Keratinocyte (primary cell): ENCODE results near the gene GYPB. TPM values are rescaled to one million over a fixed set of nuclear protein-coding genes. Genes with fewer than 3 reads are reported as not detected.
"Not testable (repeated sequence)": the region's sequence is repeated elsewhere in the genome, so short reads cannot be mapped to it uniquely, and the experiment has no call there.

Experiments
- DNase-seq: peaks from one replicate; pipeline ENCODE4 v3.0.0-alpha.2; 2011; ENCODE audit warnings: low read depth, missing footprints, low spot score
- FAIRE-seq: peaks from 2 replicates; lab custom pipeline; 2011; peaks lifted over from hg19 to GRCh38; lab: Jason Lieb, UNC
- H2AFZ ChIP-seq: 2 replicates; pipeline ENCODE4 v1.6.0; 2012; ENCODE audit warnings: low read length, control low read depth, inconsistent platforms; ENCODE audit not compliant: control insufficient read depth
- H3K27ac ChIP-seq: 2 replicates; pipeline ENCODE4 v1.5.1; 2011; ENCODE audit warnings: low read length; ENCODE audit not compliant: control insufficient read depth, insufficient read depth
- H3K27me3 ChIP-seq: 3 replicates; pipeline ENCODE4 v1.6.0; 2011; ENCODE audit warnings: low read length; ENCODE audit not compliant: control insufficient read depth, insufficient read depth; ENCODE audit errors: extremely low read depth
- H3K36me3 ChIP-seq, 2 experiments: 2 replicates in 1 of 2; 3 replicates in 1 of 2; pipeline ENCODE4 v1.5.1; 2011; ENCODE audit warnings: low read length in 2 of 2, mild to moderate bottlenecking in 1 of 2; ENCODE audit not compliant: control insufficient read depth in 2 of 2, insufficient read depth in 2 of 2; ENCODE audit errors: extremely low read depth in 1 of 2
- H3K4me1 ChIP-seq: 3 replicates; pipeline ENCODE4 v1.5.1; 2011; ENCODE audit warnings: low read length; ENCODE audit not compliant: control insufficient read depth, insufficient read depth; ENCODE audit errors: extremely low read depth
- H3K4me2 ChIP-seq: 3 replicates; pipeline ENCODE4 v1.6.0; 2011; ENCODE audit warnings: low read depth, low read length; ENCODE audit not compliant: control insufficient read depth, insufficient read depth; ENCODE audit errors: extremely low read depth
- H3K4me3 ChIP-seq, 3 experiments: fragments of 200-600 bp in 1 of 3; sonication (generic) in 1 of 3; 2 replicates in 2 of 3; 3 replicates in 1 of 3; pipeline ENCODE4 v1.5.1; 2011 to 2016; ENCODE audit warnings: low read length in 3 of 3, mild to moderate bottlenecking in 3 of 3, control low read depth in 2 of 3, inconsistent platforms in 1 of 3, low read depth in 1 of 3, mixed read lengths in 1 of 3, mixed run types in 1 of 3, moderate library complexity in 1 of 3; ENCODE audit not compliant: control insufficient read depth in 2 of 3, insufficient read depth in 2 of 3; ENCODE audit errors: extremely low read depth in 1 of 3
- H3K79me2 ChIP-seq: 2 replicates; pipeline ENCODE4 v1.6.0; 2012; ENCODE audit warnings: low read length; ENCODE audit not compliant: control insufficient read depth, insufficient read depth
- H3K9ac ChIP-seq: 3 replicates; pipeline ENCODE4 v1.6.0; 2011; ENCODE audit warnings: low read length; ENCODE audit not compliant: control insufficient read depth, insufficient read depth; ENCODE audit errors: extremely low read depth
- H3K9me1 ChIP-seq: 3 replicates; pipeline ENCODE4 v1.6.0; 2011; ENCODE audit warnings: low read length; ENCODE audit not compliant: control insufficient read depth, insufficient read depth; ENCODE audit errors: extremely low read depth
- H3K9me3 ChIP-seq: 2 replicates; pipeline ENCODE4 v1.5.1; 2012; ENCODE audit warnings: low read depth, low read length; ENCODE audit not compliant: control insufficient read depth
- H4K20me1 ChIP-seq: 3 replicates; pipeline ENCODE4 v1.6.0; 2011; ENCODE audit warnings: low read length; ENCODE audit not compliant: control insufficient read depth, insufficient read depth; ENCODE audit errors: extremely low read depth
- dilution Hi-C: fragments of 300-500 bp; cut with MboI; formaldehyde crosslinking; loops from one replicate; pipeline ENCODE4 v1.7.0; 2020; ENCODE audit warnings: low sequenced_read_pairs; ENCODE audit not compliant: extremely low pct_ligation_motif_present
- polyA plus RNA-seq, 5 experiments: library from polyadenylated mRNA; depleted of rRNA in 3 of 5; stranded (reverse) in 3 of 5; stranded (forward) in 1 of 5; unstranded in 1 of 5; fragments of >200 nt; gene quantifications; 1 replicate in 1 of 5; 2 replicates in 3 of 5; 3 replicates in 1 of 5; pipeline versions ENCODE4 v1.2.1 to v1.2.3, GENCODE V29; 2011 to 2012; ENCODE audit warnings: missing spikeins in 2 of 5, low read depth in 1 of 5, low replicate concordance in 1 of 5

Gene GYPB
- polyA plus RNA-seq, 1 donor (not counting 4 experiments of a cell fraction or from before 2014, with no cell fraction given) = not detected

DNA sequence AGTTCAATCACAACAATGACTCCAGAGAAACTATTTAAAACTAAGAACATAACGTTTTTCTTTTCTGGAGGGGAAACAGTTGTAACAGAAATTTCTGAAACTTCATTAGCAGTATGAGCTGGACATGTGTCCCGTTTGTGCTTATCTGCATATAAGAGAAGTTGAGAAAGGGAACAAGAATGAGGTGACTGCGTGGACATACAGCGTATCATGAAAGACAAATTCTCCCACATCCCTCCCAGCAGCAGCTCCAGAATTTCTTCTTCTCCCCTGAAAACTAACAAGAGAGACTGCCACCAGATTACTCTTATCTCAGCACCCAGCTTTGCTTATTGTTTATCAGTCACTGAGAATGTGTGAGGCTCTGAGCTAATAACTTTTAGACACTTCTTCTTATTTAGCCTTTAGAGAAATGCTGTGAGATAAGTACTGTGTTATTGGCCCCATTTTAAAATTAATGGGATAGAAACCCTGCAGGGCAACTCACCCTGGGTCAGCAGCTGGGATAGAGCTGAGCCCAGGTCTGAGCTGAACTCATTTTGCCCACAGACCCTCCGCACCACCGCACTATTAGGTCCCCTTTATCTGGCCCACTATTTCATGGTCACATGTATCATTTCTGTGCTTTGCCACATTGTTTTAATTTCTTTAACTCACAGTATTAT lies 18.7 kb downstream of the GYPB start:
- H4K20me1 ChIP-seq, H3K79me2 ChIP-seq, H3K4me2 ChIP-seq, H3K9me3 ChIP-seq, H3K9me1 ChIP-seq, DNase-seq, H3K4me3 ChIP-seq, H3K27ac ChIP-seq, dilution Hi-C loops, H2AFZ ChIP-seq, H3K27me3 ChIP-seq, H3K4me1 ChIP-seq, H3K9ac ChIP-seq, FAIRE-seq, H3K36me3 ChIP-seq: not testable (repeated sequence)

GRCh38 chr4:143996193-143996592 lies 23.0 kb downstream of the GYPB start:
- H3K27ac ChIP-seq, DNase-seq, H3K4me3 ChIP-seq, FAIRE-seq, H3K79me2 ChIP-seq, H3K36me3 ChIP-seq, H3K4me1 ChIP-seq, H3K4me2 ChIP-seq, H2AFZ ChIP-seq, H3K9ac ChIP-seq, H3K9me1 ChIP-seq, H4K20me1 ChIP-seq, dilution Hi-C loops, H3K27me3 ChIP-seq, H3K9me3 ChIP-seq: not testable (repeated sequence)

- H4K20me1 ChIP-seq, H3K36me3 ChIP-seq, H3K9ac ChIP-seq, H3K79me2 ChIP-seq, H3K9me1 ChIP-seq, H3K27ac ChIP-seq, H3K4me1 ChIP-seq, H3K4me2 ChIP-seq, DNase-seq, FAIRE-seq, H3K27me3 ChIP-seq, H2AFZ ChIP-seq, H3K9me3 ChIP-seq, H3K4me3 ChIP-seq, dilution Hi-C loops: not testable (repeated sequence)
Observed at GRCh38 chr4:143991761-143992160, 27.4 kb downstream of the GYPB start.

GRCh38 chr4:143990717-143991116 lies 28.5 kb downstream of the GYPB start:
- H3K9ac ChIP-seq, H3K36me3 ChIP-seq, H4K20me1 ChIP-seq, H3K9me3 ChIP-seq, H2AFZ ChIP-seq, dilution Hi-C loops, H3K27me3 ChIP-seq, H3K79me2 ChIP-seq, H3K4me3 ChIP-seq, H3K4me1 ChIP-seq, H3K4me2 ChIP-seq, DNase-seq, FAIRE-seq, H3K9me1 ChIP-seq, H3K27ac ChIP-seq: not testable (repeated sequence)
